HG03469 (cell line): Measurements from ENCODE around the gene LDLRAD4.

Experiments
- ATAC-seq: cut with Tn5 transposase; IDR thresholded peaks from one replicate; pipeline ENCODE4 v1.9.1; 2021; ENCODE audit warnings: mild to moderate bottlenecking, moderate library complexity, moderate number of reproducible peaks; ENCODE audit not compliant: unreplicated experiment

The LDLRAD4 gene

GRCh38 chr18:13542520-13542847, 323.9 kb downstream of the LDLRAD4 start:
- no peak for ATAC-seq

- no peak for ATAC-seq
Observed at GRCh38 chr18:13543144-13543543, 324.6 kb downstream of the LDLRAD4 start.

- no peak for ATAC-seq
Observed at GRCh38 chr18:13543811-13544732, 325.5 kb downstream of the LDLRAD4 start.

DNA sequence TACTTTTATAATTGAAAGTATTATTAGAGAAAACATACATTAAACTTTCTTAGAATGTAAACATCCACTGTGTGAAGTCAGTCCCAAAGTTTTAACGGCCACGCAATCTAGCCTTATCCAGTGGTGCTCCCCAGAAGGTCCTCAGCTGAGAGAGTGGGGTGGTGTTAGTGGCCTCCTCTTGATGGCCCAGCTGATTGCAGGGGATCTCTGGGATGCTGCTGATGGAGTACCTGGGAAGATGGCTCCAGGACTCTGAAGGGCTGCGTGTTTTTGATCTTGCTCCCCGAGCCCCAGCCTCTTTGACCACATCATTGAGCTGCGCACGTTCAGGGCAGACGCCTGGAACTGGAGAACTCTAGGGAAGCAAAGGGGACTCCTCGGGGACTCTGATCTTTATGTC, 326.4 kb downstream of the LDLRAD4 start:
- no peak for ATAC-seq

GRCh38 chr18:13545514-13545913, 327.0 kb downstream of the LDLRAD4 start:
- ATAC-seq = no peak

DNA sequence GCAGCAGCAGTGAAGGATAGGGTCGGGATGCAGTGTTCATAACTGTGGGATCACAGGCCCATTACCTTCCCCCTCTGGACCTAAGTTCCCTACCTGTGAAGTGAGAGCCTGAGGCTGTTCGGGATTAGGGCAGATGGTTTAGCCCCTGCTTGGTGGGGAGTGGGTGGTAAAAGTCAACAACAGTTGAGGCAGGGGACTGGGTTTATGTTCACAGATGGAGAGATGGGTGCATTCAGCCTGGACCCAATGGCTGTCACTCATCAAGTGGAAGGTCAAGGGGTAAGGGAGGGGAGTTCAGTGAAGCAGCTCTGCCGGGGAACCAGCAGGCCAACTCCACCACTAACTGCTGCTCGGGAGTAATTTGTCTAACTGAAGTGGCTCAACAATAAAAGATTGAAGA, 327.4 kb downstream of the LDLRAD4 start:
- ATAC-seq = no peak

DNA sequence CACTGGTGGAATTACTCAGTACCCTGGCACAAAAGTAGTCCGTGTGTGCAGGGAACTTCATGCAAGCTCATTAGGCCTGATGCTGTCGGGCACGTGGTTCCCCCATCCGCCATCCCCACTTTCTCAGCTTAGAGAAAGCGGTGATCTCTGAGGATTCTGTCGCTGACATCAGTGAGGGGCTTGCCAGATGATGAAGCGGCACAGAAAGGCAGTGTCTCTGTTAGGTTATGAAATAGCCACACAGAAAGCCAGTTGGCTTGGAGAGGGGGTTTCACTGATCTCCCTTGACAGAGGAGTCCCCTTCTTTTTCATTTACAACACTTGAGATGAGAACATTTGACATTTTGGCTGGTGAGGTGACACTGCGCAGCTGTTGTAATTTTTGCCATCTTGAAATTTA, 328.1 kb downstream of the LDLRAD4 start:
- no peak for ATAC-seq

DNA sequence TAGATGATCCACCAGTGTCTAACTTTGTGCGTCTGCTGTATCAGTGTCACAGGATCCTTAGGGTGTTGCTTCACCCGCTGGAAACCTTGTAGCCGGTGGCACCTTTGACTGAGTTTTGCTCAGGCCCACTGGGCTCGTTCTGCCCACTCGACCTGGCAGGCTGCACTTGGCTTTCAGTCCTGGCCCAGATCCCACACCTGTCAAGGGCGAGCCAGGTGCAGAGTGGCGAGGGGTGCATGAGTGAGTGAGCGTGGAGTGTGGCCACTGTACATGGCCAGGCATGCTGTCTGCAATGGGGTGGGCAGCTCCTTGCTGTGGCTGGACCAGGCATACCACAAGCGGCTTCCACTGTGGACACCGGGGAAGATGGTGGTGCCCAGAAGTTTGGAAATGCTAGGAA, 328.8 kb downstream of the LDLRAD4 start:
- no peak for ATAC-seq

DNA sequence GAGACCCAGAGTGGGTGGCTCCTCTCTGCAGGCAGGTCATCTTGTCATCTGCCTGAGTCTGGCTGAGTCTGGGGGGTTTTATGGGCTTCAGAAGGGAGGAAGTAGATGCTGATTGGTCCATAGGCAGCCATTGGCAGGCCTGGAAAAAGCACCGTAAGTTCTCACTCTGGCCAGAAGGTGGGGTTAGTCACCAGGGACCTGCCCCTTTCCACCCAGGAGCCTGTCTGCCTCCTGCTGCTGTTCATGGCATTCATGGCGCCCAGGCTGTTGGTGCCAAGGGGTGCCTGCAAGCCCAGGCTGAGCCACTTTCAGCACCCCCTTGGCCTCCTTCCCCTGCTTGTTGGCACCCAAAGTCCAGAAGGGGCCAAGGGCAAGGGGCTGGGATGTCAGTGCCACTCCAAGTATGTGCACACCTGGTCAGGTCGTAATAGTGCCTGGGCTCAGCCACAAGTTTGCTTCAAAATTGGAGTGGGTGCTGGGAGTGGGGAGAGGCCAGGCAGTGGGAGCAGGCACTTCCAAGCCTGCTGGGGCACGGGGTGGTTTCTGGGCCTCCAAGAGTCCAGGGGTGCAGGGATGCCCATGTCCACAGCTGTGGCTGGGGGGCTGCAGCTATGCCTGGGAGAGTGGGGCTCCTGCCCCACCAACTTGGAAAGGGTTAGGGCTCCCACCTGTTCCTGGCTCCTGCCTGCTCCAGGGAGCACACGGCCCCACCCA, 329.7 kb downstream of the LDLRAD4 start:
- ATAC-seq = no peak

DNA sequence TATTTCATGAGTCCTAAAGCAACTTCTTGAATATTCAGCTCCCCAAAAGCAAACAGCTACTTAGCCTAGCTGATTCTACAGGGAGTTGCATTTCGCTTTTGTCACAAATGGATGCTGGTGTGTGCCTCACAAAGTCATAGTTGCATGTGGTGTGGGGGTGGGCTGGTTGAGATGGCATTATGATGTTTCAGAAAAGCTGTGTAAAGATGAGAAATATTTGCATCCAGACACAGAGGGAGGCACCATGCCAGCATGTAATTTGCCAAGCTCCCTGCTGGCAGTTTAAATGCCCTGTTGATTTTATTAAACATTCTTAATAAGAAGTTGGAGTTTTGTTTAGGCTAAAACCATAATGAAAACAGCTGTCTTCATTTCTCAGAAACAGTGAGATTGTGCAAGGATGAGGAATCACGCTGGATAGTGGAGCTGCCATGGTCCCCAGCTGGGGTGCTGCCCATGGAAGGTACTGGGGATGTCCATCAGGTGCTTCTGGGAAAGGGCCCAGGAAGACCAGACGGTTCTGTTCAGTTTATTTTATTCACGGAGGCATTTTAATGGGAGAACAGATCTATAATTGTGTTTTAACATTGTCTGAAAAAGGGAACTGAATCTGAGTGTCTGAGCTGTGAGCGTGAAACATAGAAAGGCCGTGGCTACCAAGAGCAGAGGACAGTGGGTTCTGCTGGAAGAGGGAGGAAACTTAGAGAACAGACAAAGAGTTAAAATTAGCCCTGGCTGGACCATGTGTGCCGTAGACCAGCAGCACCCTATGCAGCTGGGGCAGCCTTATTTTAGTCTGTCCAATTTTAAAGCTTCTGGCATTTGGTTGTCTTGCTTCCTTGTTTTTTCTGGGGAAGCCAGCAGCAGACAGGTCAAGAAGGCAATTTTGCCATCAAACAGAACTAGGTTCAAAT, 330.7 kb downstream of the LDLRAD4 start:
- ATAC-seq = peak; percentile 62

GRCh38 chr18:13549880-13550232, 331.3 kb downstream of the LDLRAD4 start:
- ATAC-seq = no peak

GRCh38 chr18:13550418-13551304, 332.1 kb downstream of the LDLRAD4 start:
- no peak for ATAC-seq

GRCh38 chr18:13551305-13551603, 332.7 kb downstream of the LDLRAD4 start:
- ATAC-seq = no peak

DNA sequence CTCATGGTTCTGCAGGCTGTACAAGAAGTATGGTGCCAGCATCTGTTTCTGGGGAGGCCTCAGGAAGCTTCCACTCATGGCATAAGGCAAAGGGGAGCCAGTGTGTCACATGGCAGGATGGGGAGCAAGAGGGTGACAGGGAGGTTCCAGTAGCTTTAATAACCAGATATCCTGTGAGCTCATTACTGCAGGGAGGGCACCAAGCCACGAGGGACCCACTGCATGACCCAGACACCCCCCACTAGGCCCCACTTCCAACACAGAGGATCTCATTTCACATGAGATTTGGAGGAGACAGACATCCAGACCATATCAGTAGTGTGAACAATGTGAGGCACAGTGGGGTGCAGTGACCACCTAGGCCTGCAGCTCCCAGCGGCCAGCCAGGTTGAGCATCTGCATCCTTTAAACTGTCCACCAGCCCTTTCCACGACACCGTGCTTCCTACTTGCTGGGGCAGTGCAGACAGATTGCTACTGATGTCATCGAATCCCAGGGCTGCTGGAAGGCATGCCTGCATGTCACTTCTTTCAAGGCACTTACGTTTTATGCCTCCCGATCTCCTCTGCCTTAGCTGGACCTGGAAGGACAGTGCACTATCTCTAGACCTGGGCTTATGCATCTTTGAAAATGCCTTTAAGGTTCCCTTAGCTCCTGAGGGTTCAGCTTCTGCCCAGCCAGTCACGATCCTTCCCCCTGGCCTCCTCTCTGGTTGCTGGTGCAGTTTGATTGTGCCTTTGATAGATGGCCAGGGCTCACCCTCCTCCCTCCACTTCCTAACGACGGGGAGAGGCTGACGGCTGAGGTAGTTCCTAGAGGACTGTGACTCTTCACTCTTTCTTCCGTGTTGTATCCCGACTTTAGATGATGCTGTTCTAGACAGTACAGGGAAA, 333.5 kb downstream of the LDLRAD4 start:
- ATAC-seq = no peak

- ATAC-seq = no peak
Observed at GRCh38 chr18:13553449-13553848, 334.9 kb downstream of the LDLRAD4 start.

DNA sequence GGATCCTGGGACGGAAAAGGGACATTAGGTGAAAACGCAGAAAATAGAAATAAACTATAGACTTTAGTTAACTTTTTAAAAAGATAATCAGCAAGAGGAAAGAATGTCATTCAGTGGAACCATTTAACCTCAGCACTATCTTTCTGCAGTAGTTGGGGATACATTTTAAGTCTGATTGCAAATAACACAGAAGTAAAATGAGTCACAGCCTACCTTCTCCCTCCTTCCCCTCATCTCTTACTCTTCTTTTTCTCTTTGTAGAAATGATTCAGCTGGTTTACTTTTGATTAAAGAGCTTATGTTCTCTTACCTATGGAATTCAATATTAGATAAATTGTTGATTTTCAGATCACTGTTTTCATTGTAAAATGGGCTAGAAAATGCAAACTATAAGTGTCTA, 336.6 kb downstream of the LDLRAD4 start:
- ATAC-seq = no peak

GRCh38 chr18:13555865-13556264, 337.3 kb downstream of the LDLRAD4 start:
- ATAC-seq = no peak

DNA sequence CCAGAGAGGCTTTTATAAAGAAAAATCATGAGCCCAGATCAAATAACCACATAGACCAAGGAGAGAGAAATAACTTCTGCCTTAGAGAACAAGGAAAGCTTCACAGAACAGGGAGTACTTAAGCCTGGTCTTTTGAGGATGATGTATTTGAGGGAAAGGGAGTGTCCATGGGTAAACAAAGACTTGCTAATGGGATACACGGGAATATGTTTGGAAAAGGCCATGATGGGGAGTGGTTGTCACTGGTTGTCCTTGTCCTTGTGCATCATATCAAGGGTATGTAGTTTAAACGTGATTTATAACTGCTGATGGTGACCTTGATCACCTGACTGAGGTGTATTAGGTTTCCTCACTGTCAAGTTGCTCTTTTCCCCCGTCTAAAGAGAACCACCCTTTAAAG, 337.9 kb downstream of the LDLRAD4 start:
- no peak for ATAC-seq

GRCh38 chr18:13558124-13558523, 339.6 kb downstream of the LDLRAD4 start:
- peak; percentile 41 for ATAC-seq

GRCh38 chr18:13558790-13559189, 340.2 kb downstream of the LDLRAD4 start:
- ATAC-seq = no peak
